SK-N-SH (cell line): ENCODE data around the gene RALY. TPM values are rescaled to one million over a fixed set of nuclear protein-coding genes. Genes with fewer than 3 reads are reported as not detected.

Experiments
- CTCF ChIA-PET: fragments of 300-600, 350-600 bp; formaldehyde crosslinking; extraction: SDS; loops from one replicate; lab custom pipeline; 2021; lab: Yijun Ruan, JAX
- POLR2A ChIA-PET: fragments of 350-600 bp; sonication (Branson Sonifier 250); formaldehyde crosslinking; extraction: SDS; loops from one replicate; lab custom pipeline; 2020; ENCODE audit warnings: antibody characterized with exemption, inconsistent platforms; lab: Yijun Ruan, JAX
- DNase-seq: peaks from one replicate; pipeline ENCODE4 v3.0.0; 2012
- H2AFZ ChIP-seq: fragments of 200-600 bp; sonication (generic); 2 replicates; pipeline ENCODE4 v1.8.1; 2016; ENCODE audit warnings: antibody characterized with exemption, mild to moderate bottlenecking, low read depth
- H3F3A ChIP-seq: fragments of 200-600 bp; sonication (generic); replicated peaks from 2 replicates; pipeline ENCODE3; 2016; ENCODE audit warnings: antibody characterized with exemption, mild to moderate bottlenecking; ENCODE audit not compliant: insufficient read depth
- H3K27ac ChIP-seq, 2 experiments: fragments of 200-500 bp in 1 of 2; fragments of 200-600 bp in 1 of 2; sonication (Bioruptor generic) in 1 of 2; sonication (generic), shearing (Covaris generic) in 1 of 2; 2 replicates each; pipeline versions ENCODE4 v1.5.1 to v1.6.1; 2014 to 2016; ENCODE audit warnings: low read depth in 2 of 2, inconsistent platforms in 1 of 2, low read length in 1 of 2, mild to moderate bottlenecking in 1 of 2, mixed read lengths in 1 of 2
- H3K27me3 ChIP-seq: fragments of 200-600 bp; sonication (generic), shearing (Covaris generic); 2 replicates; pipeline ENCODE4 v1.6.1; 2016; ENCODE audit warnings: mixed run types; ENCODE audit not compliant: insufficient read depth
- H3K36me3 ChIP-seq, 2 experiments: fragments of 200-500 bp in 1 of 2; fragments of 200-600 bp in 1 of 2; sonication (Bioruptor generic) in 1 of 2; sonication (generic) in 1 of 2; replicated peaks in 1 of 2; 2 replicates each; pipeline versions ENCODE3 to v1.5.1; 2014 to 2016; ENCODE audit warnings: low read length in 1 of 2, mild to moderate bottlenecking in 1 of 2; ENCODE audit not compliant: insufficient read depth in 2 of 2, control insufficient read depth in 1 of 2
- H3K4me1 ChIP-seq, 2 experiments: fragments of 200-500 bp in 1 of 2; fragments of 200-600 bp in 1 of 2; sonication (Bioruptor generic) in 1 of 2; sonication (generic), shearing (Covaris generic) in 1 of 2; 2 replicates each; pipeline versions ENCODE4 v1.5.1 to v1.6.1; 2014 to 2016; ENCODE audit warnings: low read depth in 1 of 2, low read length in 1 of 2, mixed run types in 1 of 2; ENCODE audit not compliant: insufficient read depth in 2 of 2, control insufficient read depth in 1 of 2
- H3K4me2 ChIP-seq: fragments of 200-600 bp; sonication (generic), shearing (Covaris generic); 2 replicates; pipeline ENCODE4 v1.6.1; 2017; ENCODE audit warnings: mixed run types
- H3K4me3 ChIP-seq, 2 experiments: fragments of 200-500 bp in 1 of 2; fragments of 200-600 bp in 1 of 2; sonication (Bioruptor generic) in 1 of 2; sonication (generic), shearing (Covaris generic) in 1 of 2; 2 replicates each; pipeline versions ENCODE4 v1.5.1 to v1.8.1; 2014 to 2016; ENCODE audit warnings: low read depth in 2 of 2, inconsistent platforms in 1 of 2, low read length in 1 of 2, mild to moderate bottlenecking in 1 of 2, mixed read lengths in 1 of 2, moderate library complexity in 1 of 2
- H3K79me2 ChIP-seq: fragments of 200-600 bp; sonication (generic); 2 replicates; pipeline ENCODE4 v1.8.1; 2017; ENCODE audit warnings: mild to moderate bottlenecking; ENCODE audit not compliant: insufficient read depth
- H3K9ac ChIP-seq: fragments of 200-600 bp; sonication (generic); 2 replicates; pipeline ENCODE4 v1.6.1; 2017; ENCODE audit warnings: mixed run types
- H3K9me2 ChIP-seq: fragments of 200-600 bp; sonication (generic); 2 replicates; pipeline ENCODE4 v1.6.1; 2017; ENCODE audit warnings: mixed run types
- H3K9me3 ChIP-seq: fragments of 200-600 bp; sonication (generic); 2 replicates; pipeline ENCODE4 v1.6.1; 2017; ENCODE audit warnings: mixed run types, mild to moderate bottlenecking, moderate library complexity
- H4K20me1 ChIP-seq: fragments of 200-600 bp; sonication (generic); 2 replicates; pipeline ENCODE4 v1.6.1; 2017; ENCODE audit warnings: mild to moderate bottlenecking, mixed run types; ENCODE audit not compliant: insufficient read depth
- CTCF ChIP-seq: fragments of 200-600 bp; sonication (generic); IDR thresholded peaks from 2 replicates; pipeline ENCODE4 v1.6.1; 2017; ENCODE audit warnings: antibody characterized with exemption, mild to moderate bottlenecking, moderate library complexity
- FOSL2 ChIP-seq: IDR thresholded peaks from 2 replicates; pipeline ENCODE4 v1.4.0; 2012; ENCODE audit warnings: low read depth, mild to moderate bottlenecking, moderate library complexity, borderline replicate concordance
- FOXM1 ChIP-seq: IDR thresholded peaks from 2 replicates; pipeline ENCODE4 v1.4.0; 2012; ENCODE audit warnings: low read depth, mild to moderate bottlenecking
- GATA2 ChIP-seq: sonication (generic); formaldehyde crosslinking; IDR thresholded peaks from 2 replicates; pipeline ENCODE4 v1.5.0; 2020; ENCODE audit warnings: mild to moderate bottlenecking, missing genetic modification reagents
- JUND ChIP-seq: IDR thresholded peaks from 2 replicates; pipeline ENCODE4 v1.4.0; 2012
- MXI1 ChIP-seq: IDR thresholded peaks from 2 replicates; pipeline ENCODE4 v1.6.1; 2012; ENCODE audit warnings: mild to moderate bottlenecking, low read depth, low read length, improper control_type of control experiment
- NRF1 ChIP-seq: IDR thresholded peaks from 2 replicates; pipeline ENCODE4 v1.6.1; 2012; ENCODE audit warnings: low read depth, mild to moderate bottlenecking, low read length
- PBX3 ChIP-seq: IDR thresholded peaks from 2 replicates; pipeline ENCODE4; 2012
- RAD21 ChIP-seq: IDR thresholded peaks from 2 replicates; pipeline ENCODE4 v1.6.1; 2012; ENCODE audit warnings: mild to moderate bottlenecking, low read length
- RCOR1 ChIP-seq: fragments of 150-350 bp; IDR thresholded peaks from 2 replicates; pipeline ENCODE4 v1.6.1; 2017; ENCODE audit warnings: antibody characterized with exemption, low read length
- REST ChIP-seq: IDR thresholded peaks from 2 replicates; pipeline ENCODE4 v1.6.1; 2012; ENCODE audit warnings: mild to moderate bottlenecking, low read depth, low read length, moderate library complexity
- RFX5 ChIP-seq: IDR thresholded peaks from 2 replicates; pipeline ENCODE4 v1.6.1; 2012; ENCODE audit warnings: mild to moderate bottlenecking, improper control_type of control experiment, low read length
- SMC3 ChIP-seq: IDR thresholded peaks from 2 replicates; pipeline ENCODE4 v1.6.1; 2012; ENCODE audit warnings: low read depth, low read length, improper control_type of control experiment
- ZBTB33 ChIP-seq: IDR thresholded peaks from 2 replicates; pipeline ENCODE4 v1.4.0; 2012; ENCODE audit warnings: low read depth, borderline replicate concordance
- WGBS: methylation state at CpG from one replicate; pipeline ENCODE4 v1.1.6; 2017; ENCODE audit warnings: low lambda C conversion rate; 5-methylcytosine and 5-hydroxymethylcytosine counted together
- polyA plus RNA-seq, 3 experiments: library from polyadenylated mRNA; depleted of rRNA; stranded (reverse); fragments of >200 nt; gene quantifications; 2 replicates each; pipeline ENCODE4 v1.2.3, GENCODE V29; 2012
- TF ChIP-seq, protein P1 (sequence below): fragments of 150-350 bp; IDR thresholded peaks from 2 replicates; pipeline ENCODE4 v1.6.1; 2017; ENCODE audit warnings: antibody characterized with exemption, low read length, low read depth, borderline replicate concordance
- TF ChIP-seq, protein P2 (sequence below): IDR thresholded peaks from 2 replicates; pipeline ENCODE4 v1.4.0; 2012; ENCODE audit warnings: low read depth
- TF ChIP-seq, protein P3 (sequence below): IDR thresholded peaks from 2 replicates; pipeline ENCODE4 v1.4.0; 2012; ENCODE audit warnings: low read depth, borderline replicate concordance

Gene RALY
- polyA plus RNA-seq, 1 of the 3 experiments (the other 2 are of a cell fraction), result 130 TPM

DNA sequence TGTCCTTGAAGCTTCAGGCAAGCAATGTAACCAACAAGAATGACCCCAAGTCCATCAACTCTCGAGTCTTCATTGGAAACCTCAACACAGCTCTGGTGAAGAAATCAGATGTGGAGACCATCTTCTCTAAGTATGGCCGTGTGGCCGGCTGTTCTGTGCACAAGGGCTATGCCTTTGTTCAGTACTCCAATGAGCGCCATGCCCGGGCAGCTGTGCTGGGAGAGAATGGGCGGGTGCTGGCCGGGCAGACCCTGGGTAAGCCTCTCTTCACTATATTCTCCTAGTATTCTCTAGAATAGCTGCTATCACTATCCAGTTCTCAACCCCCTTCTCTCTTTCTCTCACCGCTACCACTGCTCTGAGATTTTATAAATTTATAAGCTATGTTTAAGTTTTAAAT, 78.4 kb downstream of the RALY start:
- no peak for DNase-seq
- H4K20me1 ChIP-seq, result peaks cover 72% of the 10 kb centered on the region
- H3F3A ChIP-seq, result peaks cover 5% of the 10 kb centered on the region
- no peak for TF ChIP-seq FOXM1
- TF ChIP-seq, protein P1, sequence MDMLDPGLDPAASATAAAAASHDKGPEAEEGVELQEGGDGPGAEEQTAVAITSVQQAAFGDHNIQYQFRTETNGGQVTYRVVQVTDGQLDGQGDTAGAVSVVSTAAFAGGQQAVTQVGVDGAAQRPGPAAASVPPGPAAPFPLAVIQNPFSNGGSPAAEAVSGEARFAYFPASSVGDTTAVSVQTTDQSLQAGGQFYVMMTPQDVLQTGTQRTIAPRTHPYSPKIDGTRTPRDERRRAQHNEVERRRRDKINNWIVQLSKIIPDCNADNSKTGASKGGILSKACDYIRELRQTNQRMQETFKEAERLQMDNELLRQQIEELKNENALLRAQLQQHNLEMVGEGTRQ, result no peak
- TF ChIP-seq GATA2 (CRISPR knock-in tag), result no peak
- no peak for TF ChIP-seq MXI1
- no peak for TF ChIP-seq RFX5
- no peak for TF ChIP-seq REST
- no peak for TF ChIP-seq RCOR1
- TF ChIP-seq, protein P2, sequence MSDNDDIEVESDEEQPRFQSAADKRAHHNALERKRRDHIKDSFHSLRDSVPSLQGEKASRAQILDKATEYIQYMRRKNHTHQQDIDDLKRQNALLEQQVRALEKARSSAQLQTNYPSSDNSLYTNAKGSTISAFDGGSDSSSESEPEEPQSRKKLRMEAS, result no peak
- peaks cover 4 to 34% of the 10 kb centered on the region in 2 experiments; a peak in 3 of 4 replicates for H3K4me1 ChIP-seq
- no peak overlapping the region for H3K9ac ChIP-seq
- H2AFZ ChIP-seq, result no peak overlapping the region
- no peaks in the 10 kb centered on the region for H3K9me2 ChIP-seq
- no peak overlapping the region for H3K4me2 ChIP-seq
- no peak overlapping the region; a peak in 1 of 4 replicates for H3K27ac ChIP-seq
- 91% methylated on average over 8 of the region's 8 CpGs for WGBS
- ChIA-PET CTCF (interaction anchor here (0.7 kb wide), 1 partner anchor 91 kb away, joined by 3 read pairs; no protein-coding TSS in a partner anchor), POLR2A (no interaction called here)
- no peak overlapping the region for H3K4me3 ChIP-seq
- H3K36me3 ChIP-seq, result peaks cover 14 to 35% of the 10 kb centered on the region in 2 experiments
- H3K27me3 ChIP-seq, result no peaks in the 10 kb centered on the region
- H3K79me2 ChIP-seq, result peaks cover 45% of the 10 kb centered on the region
- H3K9me3 ChIP-seq, result no peaks in the 10 kb centered on the region

- no peaks in the 10 kb centered on the region for H3K9me2 ChIP-seq
- H3K4me1 ChIP-seq, result peaks cover 4 to 34% of the 10 kb centered on the region in 2 experiments; a peak in 3 of 4 replicates
- no peak for DNase-seq
- H3K27me3 ChIP-seq, result no peaks in the 10 kb centered on the region
- H4K20me1 ChIP-seq, result peaks cover 69% of the 10 kb centered on the region
- ChIA-PET POLR2A (no interaction called here), CTCF (interaction anchor here (0.7 kb wide), 1 partner anchor 92 kb away, joined by 3 read pairs; no protein-coding TSS in a partner anchor)
- H3K9ac ChIP-seq, result no peak overlapping the region
- H3K27ac ChIP-seq, result no peak overlapping the region; a peak in 1 of 4 replicates
- WGBS, result 94% methylated on average over 1 of the region's 1 CpG
- peaks cover 39% of the 10 kb centered on the region for H3K79me2 ChIP-seq
- H3K9me3 ChIP-seq, result no peaks in the 10 kb centered on the region
- no peak overlapping the region for H3K4me3 ChIP-seq
- H3K4me2 ChIP-seq, result no peak overlapping the region
- H3F3A ChIP-seq, result peaks cover 5% of the 10 kb centered on the region
- peaks cover 11 to 42% of the 10 kb centered on the region in 2 experiments for H3K36me3 ChIP-seq
- H2AFZ ChIP-seq, result no peak overlapping the region
- TF ChIP-seq, protein P3, sequence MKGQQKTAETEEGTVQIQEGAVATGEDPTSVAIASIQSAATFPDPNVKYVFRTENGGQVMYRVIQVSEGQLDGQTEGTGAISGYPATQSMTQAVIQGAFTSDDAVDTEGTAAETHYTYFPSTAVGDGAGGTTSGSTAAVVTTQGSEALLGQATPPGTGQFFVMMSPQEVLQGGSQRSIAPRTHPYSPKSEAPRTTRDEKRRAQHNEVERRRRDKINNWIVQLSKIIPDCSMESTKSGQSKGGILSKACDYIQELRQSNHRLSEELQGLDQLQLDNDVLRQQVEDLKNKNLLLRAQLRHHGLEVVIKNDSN, result no peak
- no peak for TF ChIP-seq PBX3
- TF ChIP-seq NRF1, result no peak
- no peak for TF ChIP-seq CTCF
- no peak for TF ChIP-seq SMC3
- no peak for TF ChIP-seq JUND
- no peak for TF ChIP-seq RAD21
- no peak for TF ChIP-seq ZBTB33
- no peak for TF ChIP-seq FOSL2
Observed at GRCh38 chr20:34072778-34073177, 79.1 kb downstream of the RALY start.
